PFSK-1 (cell line): Measurements from ENCODE around the gene CEL.

Experiments used
- FOXP2 ChIP-seq: optimal IDR thresholded peaks from 2 replicates; pipeline ENCODE3; 2011; ENCODE audit warnings: borderline replicate concordance, control low read depth, inconsistent platforms; ENCODE audit not compliant: insufficient read depth; ENCODE audit errors: extremely low read length, extremely low read depth
- POLR2AphosphoS5 ChIP-seq: IDR thresholded peaks from 2 replicates; pipeline ENCODE4 v1.6.1; 2012; ENCODE audit warnings: low read depth, mild to moderate bottlenecking, control low read depth, low read length, moderate library complexity
- REST ChIP-seq, 2 experiments: IDR thresholded peaks; 2 replicates each; pipeline versions ENCODE4 v1.6.1 to v1.8.0; 2011 to 2012; ENCODE audit warnings: low read depth in 2 of 2, low read length in 2 of 2, control low read depth in 1 of 2, inconsistent platforms in 1 of 2, mild to moderate bottlenecking in 1 of 2, moderate library complexity in 1 of 2; ENCODE audit not compliant: insufficient read depth in 1 of 2
- SIN3A ChIP-seq: IDR thresholded peaks from 2 replicates; pipeline ENCODE4 v1.6.1; 2012; ENCODE audit warnings: mild to moderate bottlenecking, low read length, moderate library complexity, borderline replicate concordance; ENCODE audit not compliant: insufficient read depth
- TAF1 ChIP-seq: IDR thresholded peaks from 2 replicates; pipeline ENCODE4 v1.6.1; 2012; ENCODE audit warnings: low read length, control low read depth, borderline replicate concordance; ENCODE audit not compliant: insufficient read depth

Gene CEL

GRCh38 chr9:133098104-133098754 is 36.4 kb downstream of the CEL start:
- TF ChIP-seq REST (IDR thresholded peaks at IDR 0.05; ENCODE audit: insufficient read depth in 1 of 2, low read depth in 2 of 2, low read length in 2 of 2) (no peak), FOXP2 (no peak), POLR2AphosphoS5 (no peak), TAF1 (no peak), SIN3A (no peak)

- no peak for TF ChIP-seq TAF1
These were observed 37.1 kb downstream of the CEL start for GRCh38 chr9:133098871-133099270.

- TF ChIP-seq SIN3A (no peak), FOXP2 (no peak), REST (IDR thresholded peaks at IDR 0.05; ENCODE audit: insufficient read depth in 1 of 2, low read depth in 2 of 2, low read length in 2 of 2) (no peak), TAF1 (no peak), POLR2AphosphoS5 (no peak)
These were observed 38.1 kb downstream of the CEL start for GRCh38 chr9:133099726-133100505.

GRCh38 chr9:133100506-133101355 is 39.0 kb downstream of the CEL start:
- TF ChIP-seq POLR2AphosphoS5 (no peak), SIN3A (no peak), FOXP2 (no peak), REST (IDR thresholded peaks at IDR 0.05; ENCODE audit: insufficient read depth in 1 of 2, low read depth in 2 of 2, low read length in 2 of 2) (no peak), TAF1 (no peak)

- TF ChIP-seq TAF1 (no peak), REST (IDR thresholded peaks at IDR 0.05; ENCODE audit: insufficient read depth in 1 of 2, low read depth in 2 of 2, low read length in 2 of 2) (no peak), POLR2AphosphoS5 (no peak), FOXP2 (no peak), SIN3A (no peak)
These were observed 39.8 kb downstream of the CEL start for GRCh38 chr9:133101356-133102189.
